22Rv1 (cell line): ENCODE data around the gene AGAP1.

Experiments used
- CTCF ChIP-seq: fragments of 450-650 bp; IDR thresholded peaks from 2 replicates; pipeline ENCODE4 v1.5.1; 2017; ENCODE audit warnings: mild to moderate bottlenecking
- ZFX ChIP-seq: fragments of 450-650 bp; IDR thresholded peaks from 2 replicates; pipeline ENCODE4 v1.6.1; 2017; ENCODE audit warnings: antibody characterized with exemption, borderline replicate concordance

- TF ChIP-seq CTCF (no peak), ZFX (no peak)
Measured at GRCh38 chr2:235570256-235570655, 76.4 kb downstream of the AGAP1 start.
